ENCODE measurements around the gene WNT11. TPM values are rescaled to one million over a fixed set of nuclear protein-coding genes. Genes with fewer than 3 reads are reported as not detected.

The WNT11 gene
- total RNA-seq, 1 donor from 2014 or later = 3.6 TPM

DNA sequence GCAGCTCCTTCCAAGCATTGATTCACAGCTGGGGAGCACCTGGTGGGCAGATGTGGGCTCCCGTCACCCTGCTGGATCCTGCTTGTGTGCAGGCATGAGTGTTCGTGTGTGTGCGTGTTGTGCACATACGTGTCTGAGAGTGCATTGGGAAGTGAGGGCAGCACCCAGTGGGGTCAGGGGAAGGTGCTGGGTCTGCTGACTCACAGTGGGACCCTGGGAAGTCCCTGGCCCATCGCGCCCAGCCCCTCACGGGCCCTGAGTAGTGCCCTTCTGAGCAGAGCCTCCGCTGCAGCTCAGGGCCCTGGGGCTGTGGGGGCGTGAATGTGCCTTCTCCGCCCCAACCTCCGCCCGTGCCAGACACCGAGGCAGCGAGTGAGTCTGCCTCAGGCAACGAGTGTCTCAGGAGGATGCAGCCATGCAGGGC lies 36.8 kb downstream of the WNT11 start:
- TF ChIP-seq, protein P1, sequence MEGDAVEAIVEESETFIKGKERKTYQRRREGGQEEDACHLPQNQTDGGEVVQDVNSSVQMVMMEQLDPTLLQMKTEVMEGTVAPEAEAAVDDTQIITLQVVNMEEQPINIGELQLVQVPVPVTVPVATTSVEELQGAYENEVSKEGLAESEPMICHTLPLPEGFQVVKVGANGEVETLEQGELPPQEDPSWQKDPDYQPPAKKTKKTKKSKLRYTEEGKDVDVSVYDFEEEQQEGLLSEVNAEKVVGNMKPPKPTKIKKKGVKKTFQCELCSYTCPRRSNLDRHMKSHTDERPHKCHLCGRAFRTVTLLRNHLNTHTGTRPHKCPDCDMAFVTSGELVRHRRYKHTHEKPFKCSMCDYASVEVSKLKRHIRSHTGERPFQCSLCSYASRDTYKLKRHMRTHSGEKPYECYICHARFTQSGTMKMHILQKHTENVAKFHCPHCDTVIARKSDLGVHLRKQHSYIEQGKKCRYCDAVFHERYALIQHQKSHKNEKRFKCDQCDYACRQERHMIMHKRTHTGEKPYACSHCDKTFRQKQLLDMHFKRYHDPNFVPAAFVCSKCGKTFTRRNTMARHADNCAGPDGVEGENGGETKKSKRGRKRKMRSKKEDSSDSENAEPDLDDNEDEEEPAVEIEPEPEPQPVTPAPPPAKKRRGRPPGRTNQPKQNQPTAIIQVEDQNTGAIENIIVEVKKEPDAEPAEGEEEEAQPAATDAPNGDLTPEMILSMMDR (IDR thresholded peaks at IDR 0.05; ENCODE audit: unreplicated experiment) = no peak
- no peak for DNase-seq (ENCODE audit: low spot score)
- peaks cover 15% of the 10 kb centered on the region for H3K27me3 Mint-ChIP-seq (ENCODE audit: unreplicated experiment)
- no peaks in the 10 kb centered on the region for H3K4me1 Mint-ChIP-seq (ENCODE audit: unreplicated experiment)
- no peaks in the 10 kb centered on the region for H3K9me3 Mint-ChIP-seq (ENCODE audit: unreplicated experiment)
- H3K36me3 Mint-ChIP-seq (ENCODE audit: low read depth, unreplicated experiment) = peaks cover 3% of the 10 kb centered on the region
- H3K27ac Mint-ChIP-seq (ENCODE audit: unreplicated experiment) = no peak overlapping the region
- H3K4me3 Mint-ChIP-seq (ENCODE audit: unreplicated experiment) = no peak overlapping the region

DNA sequence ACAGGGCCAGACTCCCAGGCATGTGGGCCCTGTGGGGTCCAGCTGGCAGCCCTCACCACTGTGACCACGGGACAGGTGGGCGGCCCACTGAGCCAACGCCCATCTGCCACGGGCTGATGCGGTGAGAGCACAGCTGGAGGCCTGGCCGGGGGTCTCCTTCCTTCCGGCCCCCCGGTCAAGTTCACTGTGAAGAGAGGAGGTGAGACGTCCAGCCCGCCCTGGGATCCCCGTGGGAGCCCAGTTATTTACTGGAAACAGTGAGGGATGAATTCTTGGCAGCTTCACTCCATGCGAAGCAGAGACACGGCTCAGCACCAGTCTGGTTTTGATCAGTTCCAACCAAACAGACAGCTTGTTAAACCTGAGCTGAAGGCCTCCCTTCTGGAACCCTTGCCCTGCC lies 38.7 kb downstream of the WNT11 start:
- Mint-ChIP-seq H3K9me3 (ENCODE audit: unreplicated experiment) (no peaks in the 10 kb centered on the region), H3K36me3 (ENCODE audit: low read depth, unreplicated experiment) (no peaks in the 10 kb centered on the region), H3K4me1 (ENCODE audit: unreplicated experiment) (no peaks in the 10 kb centered on the region), H3K27ac (ENCODE audit: unreplicated experiment) (no peak overlapping the region), H3K4me3 (ENCODE audit: unreplicated experiment) (no peak overlapping the region), H3K27me3 (ENCODE audit: unreplicated experiment) (peaks cover 12% of the 10 kb centered on the region)
- TF ChIP-seq, protein P1 (IDR thresholded peaks at IDR 0.05; ENCODE audit: unreplicated experiment) = no peak
- no peak for DNase-seq (ENCODE audit: low spot score)

DNA sequence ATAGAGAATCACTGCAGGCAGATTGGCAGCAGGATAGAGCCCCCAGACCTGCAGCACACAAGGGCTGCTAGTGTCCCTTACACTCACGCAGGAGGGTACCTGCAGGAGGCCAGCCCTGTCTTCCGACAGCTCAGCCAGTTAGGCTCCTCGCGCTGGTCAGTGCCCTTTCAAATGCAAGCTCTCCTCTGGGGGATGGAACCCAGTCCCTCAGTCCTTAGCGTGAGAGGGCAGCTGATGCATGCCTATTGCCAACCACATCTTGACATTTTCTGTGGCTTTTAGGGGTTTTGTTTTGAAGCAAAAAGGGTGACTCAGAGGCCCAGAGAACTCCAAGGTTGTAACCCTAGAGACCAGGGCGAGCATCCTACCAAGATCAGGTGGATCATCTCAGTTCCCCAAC lies 40.0 kb downstream of the WNT11 start:
- H3K27ac Mint-ChIP-seq (ENCODE audit: unreplicated experiment) = no peak overlapping the region
- no peaks in the 10 kb centered on the region for H3K9me3 Mint-ChIP-seq (ENCODE audit: unreplicated experiment)
- H3K4me1 Mint-ChIP-seq (ENCODE audit: unreplicated experiment) = no peaks in the 10 kb centered on the region
- peaks cover 12% of the 10 kb centered on the region for H3K27me3 Mint-ChIP-seq (ENCODE audit: unreplicated experiment)
- no peaks in the 10 kb centered on the region for H3K36me3 Mint-ChIP-seq (ENCODE audit: low read depth, unreplicated experiment)
- TF ChIP-seq, protein P1 (IDR thresholded peaks at IDR 0.05; ENCODE audit: unreplicated experiment) = no peak
- no peak overlapping the region for H3K4me3 Mint-ChIP-seq (ENCODE audit: unreplicated experiment)
- no peak for DNase-seq (ENCODE audit: low spot score)

DNA sequence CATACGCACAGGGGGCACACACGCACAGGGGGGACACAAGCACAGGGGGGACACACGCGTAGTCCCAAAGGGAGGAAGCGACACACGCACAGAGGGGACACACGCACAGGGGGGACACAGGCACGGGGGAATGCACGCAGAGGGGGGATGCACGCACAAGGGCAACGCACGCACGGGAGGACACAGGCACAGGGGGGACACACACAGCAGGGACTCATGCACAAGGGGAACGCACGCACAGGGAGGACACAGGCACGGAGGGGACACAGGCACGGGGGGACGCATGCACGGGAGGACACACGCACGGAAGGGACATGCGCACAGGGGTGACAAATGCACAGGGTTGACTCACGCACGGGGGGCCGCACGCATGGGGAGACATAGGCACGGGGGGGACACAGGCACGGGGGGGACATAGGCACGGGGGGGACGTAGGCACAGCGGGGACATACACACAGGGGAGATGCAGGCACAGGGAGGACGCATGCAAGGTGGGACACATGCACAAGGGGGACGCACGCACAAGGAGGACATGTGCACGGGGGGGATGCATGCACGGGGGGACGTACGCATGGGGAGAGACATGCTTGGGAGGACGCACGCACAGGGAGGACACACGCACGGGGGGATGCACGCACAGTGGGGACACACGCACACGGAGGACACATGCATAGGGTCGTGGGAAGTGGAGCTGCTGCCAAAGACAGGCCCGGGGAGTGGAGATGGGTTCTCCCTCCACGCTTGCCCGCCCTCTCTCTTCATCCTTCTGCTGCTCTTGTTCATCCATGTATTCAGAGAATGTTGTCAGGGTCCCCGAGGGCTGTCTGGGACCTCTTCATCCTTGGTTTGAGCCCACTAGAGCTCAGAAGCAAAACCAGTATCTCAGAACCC lies 41.2 kb downstream of the WNT11 start:
- no peak overlapping the region for H3K27ac Mint-ChIP-seq (ENCODE audit: unreplicated experiment)
- no peaks in the 10 kb centered on the region for H3K4me1 Mint-ChIP-seq (ENCODE audit: unreplicated experiment)
- no peaks in the 10 kb centered on the region for H3K36me3 Mint-ChIP-seq (ENCODE audit: low read depth, unreplicated experiment)
- peaks cover 12% of the 10 kb centered on the region for H3K27me3 Mint-ChIP-seq (ENCODE audit: unreplicated experiment)
- no peak overlapping the region for H3K4me3 Mint-ChIP-seq (ENCODE audit: unreplicated experiment)
- TF ChIP-seq, protein P1 (IDR thresholded peaks at IDR 0.05; ENCODE audit: unreplicated experiment) = no peak
- no peak for DNase-seq (ENCODE audit: low spot score)
- H3K9me3 Mint-ChIP-seq (ENCODE audit: unreplicated experiment) = no peaks in the 10 kb centered on the region

DNA sequence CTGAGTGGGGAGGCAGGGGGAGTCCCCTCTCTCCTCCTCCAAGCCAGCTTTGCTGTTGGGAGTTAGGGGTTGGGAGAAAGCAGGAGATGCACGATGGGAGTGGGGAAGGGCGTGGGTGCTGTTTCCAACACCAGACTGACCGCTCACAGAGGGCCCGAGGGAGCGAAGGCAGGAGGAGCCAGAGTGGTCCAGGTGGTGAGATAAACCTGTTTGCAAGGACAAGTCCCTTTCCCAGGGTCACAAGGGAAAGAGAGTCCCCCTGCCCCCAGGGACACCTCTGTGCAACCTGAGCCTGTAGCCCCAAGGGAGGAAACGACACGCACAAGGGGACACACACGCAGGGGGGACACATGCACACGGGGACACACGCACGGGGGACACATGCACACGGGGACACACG lies 42.2 kb downstream of the WNT11 start:
- Mint-ChIP-seq H3K9me3 (ENCODE audit: unreplicated experiment) (no peaks in the 10 kb centered on the region), H3K4me1 (ENCODE audit: unreplicated experiment) (no peaks in the 10 kb centered on the region), H3K27ac (ENCODE audit: unreplicated experiment) (no peak overlapping the region), H3K36me3 (ENCODE audit: low read depth, unreplicated experiment) (no peaks in the 10 kb centered on the region), H3K4me3 (ENCODE audit: unreplicated experiment) (no peak overlapping the region), H3K27me3 (ENCODE audit: unreplicated experiment) (peaks cover 12% of the 10 kb centered on the region)
- DNase-seq (ENCODE audit: low spot score) = no peak
- TF ChIP-seq, protein P1 (IDR thresholded peaks at IDR 0.05; ENCODE audit: unreplicated experiment) = no peak
